OCI-LY1 (cell line): ENCODE data around the gene ADAM22.

ENCODE experiments used
- CTCF ChIP-seq: fragments of 200-600 bp; sonication (generic), shearing (Covaris generic); IDR thresholded peaks from 2 replicates; pipeline ENCODE4 v1.5.1; 2017; ENCODE audit warnings: mild to moderate bottlenecking, antibody characterized with exemption, low read length, moderate library complexity, mixed read lengths
- EZH2 ChIP-seq: fragments of 200-600 bp; sonication (generic), shearing (Covaris generic); IDR thresholded peaks from 2 replicates; pipeline ENCODE4 v1.8.0; 2017; ENCODE audit warnings: borderline replicate concordance, mixed run types, mild to moderate bottlenecking, antibody characterized with exemption, low read length, moderate library complexity, mixed read lengths

GRCh38 chr7:87960239-87960638 is 26.2 kb downstream of the ADAM22 start:
- TF ChIP-seq CTCF = no peak
- no peak for TF ChIP-seq EZH2
